GM13977 (cell line): ENCODE measurements around the gene TBC1D19.
"Not testable (repeated sequence)": the region's sequence is repeated elsewhere in the genome, so short reads cannot be mapped to it uniquely, and the experiment has no call there.

ENCODE experiments used
- DNase-seq: peaks from one replicate; pipeline ENCODE4 v3.0.0; 2012; ENCODE audit warnings: low spot score
- CTCF ChIP-seq: IDR thresholded peaks from 2 replicates; pipeline ENCODE4 v1.5.1; 2012; ENCODE audit warnings: mild to moderate bottlenecking, control low read depth; ENCODE audit not compliant: insufficient read depth; ENCODE audit errors: extremely low read depth, missing control alignments
- in situ Hi-C: fragments of 300-500 bp; cut with MboI; formaldehyde crosslinking; loops from one replicate; pipeline ENCODE4 v1.12.0; 2022; ENCODE audit warnings: low sequenced_read_pairs, low pct_unique_long_range_greater_than_20kb, mixed read lengths, inconsistent platforms; ENCODE audit not compliant: unreplicated experiment

TBC1D19 gene

GRCh38 chr4:26583538-26583864 is 383 bp upstream of the TBC1D19 start:
- in situ Hi-C loops, result no loop called here
- TF ChIP-seq CTCF, result no peak
- DNase-seq, result peak; percentile 46

GRCh38 chr4:26584725-26585124 is 841 bp downstream of the TBC1D19 start:
- no peak for TF ChIP-seq CTCF
- in situ Hi-C loops, result no loop called here
- no peak for DNase-seq

GRCh38 chr4:26589705-26590104 is 5.8 kb downstream of the TBC1D19 start:
- in situ Hi-C loops, result no loop called here
- no peak for TF ChIP-seq CTCF
- DNase-seq, result no peak

- DNase-seq, result no peak
- no peak for TF ChIP-seq CTCF
- in situ Hi-C loops, result no loop called here
These were observed 6.8 kb downstream of the TBC1D19 start for GRCh38 chr4:26590639-26591038.

- in situ Hi-C loops, DNase-seq: not testable (repeated sequence)
These were observed 9.7 kb downstream of the TBC1D19 start for GRCh38 chr4:26593557-26593956.

GRCh38 chr4:26594371-26594770 is 10.5 kb downstream of the TBC1D19 start:
- DNase-seq, result no peak
- in situ Hi-C loops, result no loop called here
- TF ChIP-seq CTCF, result no peak

GRCh38 chr4:26594778-26595177 is 10.9 kb downstream of the TBC1D19 start:
- no peak for TF ChIP-seq CTCF
- in situ Hi-C loops, result no loop called here
- no peak for DNase-seq
